Measurements from ENCODE around the gene SLC26A1. TPM values are rescaled to one million over a fixed set of nuclear protein-coding genes. Genes with fewer than 3 reads are reported as not detected.
A peak's percentile ranks its signal among the peaks of the same experiment; 100 is the strongest.

The SLC26A1 gene
- total RNA-seq, 4 donors from 2014 or later = not detected

GRCh38 chr4:1036095-1036494, 42.9 kb upstream of the SLC26A1 start:
- H3K36me3 ChIP-seq = no peaks in the 10 kb centered on the region
- H3K4me1 ChIP-seq = peaks cover 0 to 63% (median 18%) of the 10 kb centered on the region in 3 donors
- H3K27ac ChIP-seq = no peak overlapping the region
- TF ChIP-seq EP300 (IDR thresholded peaks at IDR 0.05) = no peak
- no peak for TF ChIP-seq CTCF (IDR thresholded peaks at IDR 0.05)
- peaks cover 40% of the 10 kb centered on the region for H3K27me3 ChIP-seq
- no CpG with 5 or more reads among the region's 15 CpGs for WGBS, 2 donors (ENCODE audit: low coverage in 1 of 2)
- no peaks in the 10 kb centered on the region for H3K9me3 ChIP-seq
- H3K4me3 ChIP-seq = no peak overlapping the region
- ATAC-seq = no peak

- Histone ChIP-seq H3K27ac (no peak overlapping the region), H3K4me1 (peaks cover 0 to 57% (median 17%) of the 10 kb centered on the region in 3 donors), H3K36me3 (no peaks in the 10 kb centered on the region), H3K9me3 (no peaks in the 10 kb centered on the region), H3K27me3 (peaks cover 40% of the 10 kb centered on the region), H3K4me3 (no peak overlapping the region)
- no peak for ATAC-seq
- TF ChIP-seq POLR2AphosphoS5 (IDR thresholded peaks at IDR 0.05) (no peak), CTCF (IDR thresholded peaks at IDR 0.05) (no peak), EP300 (IDR thresholded peaks at IDR 0.05) (no peak), POLR2A (IDR thresholded peaks at IDR 0.05) (no peak)
- WGBS, 2 donors (ENCODE audit: low coverage in 1 of 2) = no CpG with 5 or more reads among the region's 26 CpGs
These were observed 42.3 kb upstream of the SLC26A1 start for GRCh38 chr4:1035510-1035909.

- Histone ChIP-seq H3K4me3 (peak overlapping the region in 1 of 2 donors; percentile 31), H3K36me3 (no peaks in the 10 kb centered on the region), H3K27me3 (peaks cover 47% of the 10 kb centered on the region), H3K9me3 (no peaks in the 10 kb centered on the region), H3K27ac (peak overlapping the region in 3 of 4 donors; percentile 30 to 68 (median 57)), H3K4me1 (peaks cover 0 to 42% (median 6%) of the 10 kb centered on the region in 3 donors)
- peak; percentile 69 for ATAC-seq
- no CpG with 5 or more reads among the region's 35 CpGs for WGBS, 2 donors (ENCODE audit: low coverage in 1 of 2)
- TF ChIP-seq CTCF (IDR thresholded peaks at IDR 0.05) (no peak), EP300 (IDR thresholded peaks at IDR 0.05) (no peak), POLR2AphosphoS5 (IDR thresholded peaks at IDR 0.05) (peak; percentile 19), POLR2A (IDR thresholded peaks at IDR 0.05) (no peak)
These were observed 40.8 kb upstream of the SLC26A1 start for GRCh38 chr4:1033840-1034551.

- H3K36me3 ChIP-seq = no peaks in the 10 kb centered on the region
- no peak for ATAC-seq
- peaks cover 0 to 36% (median 6%) of the 10 kb centered on the region in 3 donors for H3K4me1 ChIP-seq
- peaks cover 59% of the 10 kb centered on the region for H3K27me3 ChIP-seq
- no peak overlapping the region for H3K4me3 ChIP-seq
- H3K27ac ChIP-seq = no peak overlapping the region
- no peaks in the 10 kb centered on the region for H3K9me3 ChIP-seq
- WGBS, 2 donors (ENCODE audit: low coverage in 1 of 2) = no CpG with 5 or more reads among the region's 10 CpGs
- TF ChIP-seq POLR2A (IDR thresholded peaks at IDR 0.05) (no peak), CTCF (IDR thresholded peaks at IDR 0.05) (no peak), EP300 (IDR thresholded peaks at IDR 0.05) (no peak), POLR2AphosphoS5 (IDR thresholded peaks at IDR 0.05) (no peak)
These were observed 39.7 kb upstream of the SLC26A1 start for GRCh38 chr4:1032861-1033260.

Data from gastroesophageal sphincter (tissue), 4 donors.